HL-60/S4 treated with retinoic acid at 250 ng/mL for 4 days and 3 days (cell line): Measurements from ENCODE around the gene MAP3K13.
"Not testable (repeated sequence)": the region's sequence is repeated elsewhere in the genome, so short reads cannot be mapped to it uniquely, and the experiment has no call there.

Experiments
- in situ Hi-C: fragments of 300-500 bp; cut with MboI; formaldehyde crosslinking; loops from 2 replicates; pipeline ENCODE4 v1.7.0; 2022; ENCODE audit warnings: low sequenced_read_pairs

Gene MAP3K13

DNA sequence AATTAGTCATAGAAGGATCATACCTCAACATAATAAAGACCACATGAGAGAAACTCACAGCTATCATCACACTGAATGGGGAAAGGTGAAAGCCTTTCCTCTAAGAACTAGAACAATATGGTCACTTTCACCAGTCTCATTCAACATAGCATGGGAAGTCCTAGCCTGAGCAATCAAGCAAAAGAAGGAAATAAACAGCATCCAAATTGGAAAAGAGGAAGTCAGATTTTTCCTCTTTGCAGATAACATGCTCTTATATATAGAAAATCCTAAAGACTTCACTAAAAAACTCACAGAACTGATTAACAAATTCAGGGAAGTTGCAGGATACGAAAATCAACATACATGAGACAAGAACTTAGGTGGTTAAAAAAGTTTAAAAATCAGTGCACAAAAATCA lies 24.7 kb downstream of the MAP3K13 start:
- in situ Hi-C loops = no loop called here

DNA sequence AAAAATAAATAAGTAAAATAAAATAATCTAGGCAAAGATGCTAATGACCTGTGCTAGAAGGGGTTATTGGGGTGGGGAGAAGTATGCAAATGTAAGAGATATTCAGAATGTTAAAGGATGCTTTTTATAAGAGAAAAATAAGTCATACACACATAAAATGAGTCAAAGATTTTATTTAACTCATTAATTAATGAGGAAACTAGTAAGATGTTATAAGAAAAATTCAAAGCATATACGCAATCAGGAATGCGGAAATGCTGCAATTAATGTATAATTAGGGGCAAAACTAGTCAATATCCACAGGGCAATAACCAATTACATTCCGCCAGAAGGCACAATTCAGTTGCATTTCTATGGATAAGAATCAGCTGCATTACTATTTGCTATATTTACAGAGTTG lies 30.1 kb downstream of the MAP3K13 start:
- in situ Hi-C loops = no loop called here

DNA sequence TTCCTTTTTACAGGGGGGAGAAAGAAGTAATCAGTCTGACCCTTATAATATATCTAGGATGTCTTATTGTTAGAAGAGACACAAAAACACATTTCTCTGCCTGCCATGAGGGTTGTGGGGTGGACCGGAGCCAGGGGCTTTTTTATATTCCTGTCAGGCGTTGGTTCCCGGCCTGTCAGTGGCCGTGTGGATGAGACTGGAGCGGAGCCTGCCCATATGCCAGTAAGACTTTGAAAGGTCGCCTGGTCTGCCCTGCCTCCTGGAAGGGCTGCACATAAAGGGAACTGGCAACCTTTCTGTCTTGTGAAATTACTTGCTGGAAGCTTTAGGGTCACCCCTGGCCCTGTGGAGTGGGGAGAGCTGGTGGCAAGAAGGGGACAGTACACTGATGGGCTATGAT lies 34.7 kb downstream of the MAP3K13 start:
- in situ Hi-C loops = no loop called here

DNA sequence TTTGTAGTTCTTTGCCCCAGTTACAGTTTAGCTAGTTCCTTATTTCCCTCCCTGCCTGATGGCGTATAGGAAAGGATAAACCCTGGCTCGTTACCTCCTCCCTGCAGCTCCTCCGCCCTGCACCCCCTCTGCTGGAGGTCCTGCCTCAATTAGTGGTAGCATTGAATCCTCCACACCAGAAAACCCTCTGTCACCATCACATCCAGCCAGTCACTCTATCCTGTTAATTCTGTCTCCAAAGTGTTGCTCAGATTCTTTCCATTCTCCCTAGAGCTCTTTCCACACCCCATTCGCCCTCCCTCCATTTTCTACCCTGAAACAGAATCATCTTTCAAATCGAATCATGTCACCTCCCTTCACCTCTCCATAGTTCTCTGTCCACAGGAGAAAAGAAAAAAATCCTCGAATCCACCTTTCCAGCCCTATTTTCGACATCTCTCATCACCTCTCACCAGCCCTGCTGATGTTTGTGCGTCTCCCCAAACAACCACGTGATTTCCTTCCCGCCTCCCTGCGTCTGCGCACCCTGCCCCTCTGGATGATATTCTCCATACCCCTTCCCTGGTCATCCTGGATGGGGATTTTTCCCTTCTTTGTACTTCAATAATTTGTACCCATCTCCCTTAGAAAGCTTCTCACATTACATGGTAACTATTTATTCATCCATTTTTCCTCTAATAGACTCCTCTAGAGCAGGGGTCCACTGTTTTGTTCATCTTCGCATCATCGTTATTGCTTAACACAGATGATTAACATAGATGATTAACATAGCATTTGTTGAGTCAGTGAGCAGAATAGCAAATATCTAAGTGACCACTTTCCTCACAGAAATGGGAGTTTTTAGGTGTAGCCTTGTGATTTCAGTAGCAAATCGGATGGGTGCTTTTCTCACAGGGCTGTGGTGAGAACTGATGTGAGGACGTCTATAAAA lies 37.1 kb downstream of the MAP3K13 start:
- in situ Hi-C loops = no loop called here

DNA sequence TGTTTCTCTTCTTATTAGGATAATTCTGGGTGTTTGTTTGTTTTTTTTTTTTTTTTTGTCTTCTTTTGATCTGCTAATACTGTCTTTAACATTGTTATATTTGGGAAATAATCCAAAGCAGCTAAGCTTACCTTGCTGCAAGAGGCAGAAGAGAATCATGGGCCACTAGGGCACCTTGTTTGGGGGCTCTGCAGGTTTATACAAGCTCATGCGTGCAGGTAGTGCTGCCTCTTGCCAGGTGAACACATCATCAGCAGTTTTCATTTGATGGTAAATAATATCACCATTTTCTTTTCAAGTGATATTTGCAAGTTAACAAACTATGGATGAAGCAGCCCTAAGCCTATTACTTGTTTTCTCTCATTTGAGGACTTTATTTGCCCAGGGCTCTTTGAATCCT lies 37.9 kb downstream of the MAP3K13 start:
- in situ Hi-C loops = no loop called here

DNA sequence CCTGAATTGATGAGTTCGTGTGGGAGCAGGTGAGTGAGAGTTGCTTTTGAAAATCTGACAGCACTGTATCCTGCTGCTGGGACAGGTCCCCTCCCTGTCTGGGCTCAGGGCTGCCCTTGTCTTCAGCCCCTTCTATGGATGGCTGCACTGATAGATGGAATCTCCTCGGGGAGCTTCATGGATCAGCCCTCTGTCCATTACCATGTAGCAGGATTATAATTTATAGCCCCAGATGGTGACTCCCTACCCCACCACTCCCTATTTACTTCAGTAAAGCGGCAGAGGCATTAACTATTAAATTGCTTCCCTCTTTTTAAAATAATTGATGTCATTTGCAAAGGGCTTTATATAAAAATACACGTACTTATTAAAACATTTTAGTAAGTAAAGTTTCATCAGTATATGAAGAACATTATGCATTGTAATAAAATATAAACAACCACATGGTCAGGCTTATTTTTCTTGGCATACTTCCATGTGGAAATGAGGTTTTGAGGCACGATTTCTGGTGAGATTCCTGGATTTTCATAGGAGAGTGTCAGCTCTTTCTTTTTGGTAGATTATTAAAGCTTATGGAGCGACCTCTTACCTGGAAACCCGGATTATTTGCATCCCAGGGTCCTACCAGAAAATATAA lies 38.5 kb downstream of the MAP3K13 start:
- in situ Hi-C loops = no loop called here

DNA sequence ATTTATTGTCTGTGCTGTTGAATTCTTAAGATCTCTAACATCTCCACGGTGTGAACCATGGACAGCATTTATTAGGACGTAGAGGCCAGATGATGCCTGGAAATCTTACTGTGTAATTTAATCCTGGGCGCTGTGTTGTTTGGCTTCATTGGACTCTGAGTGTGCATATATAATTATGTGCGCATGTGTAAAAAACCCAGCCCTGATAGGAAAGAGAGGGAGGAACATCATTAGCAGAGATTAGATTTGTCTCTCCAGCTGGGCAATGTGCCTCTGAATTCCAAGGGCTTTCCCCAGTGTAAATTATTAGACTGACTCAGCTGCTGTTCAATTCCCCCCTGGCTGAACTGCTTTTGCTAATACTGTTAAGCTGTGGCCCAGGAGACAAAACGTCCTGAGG lies 39.6 kb downstream of the MAP3K13 start:
- in situ Hi-C loops = no loop called here

DNA sequence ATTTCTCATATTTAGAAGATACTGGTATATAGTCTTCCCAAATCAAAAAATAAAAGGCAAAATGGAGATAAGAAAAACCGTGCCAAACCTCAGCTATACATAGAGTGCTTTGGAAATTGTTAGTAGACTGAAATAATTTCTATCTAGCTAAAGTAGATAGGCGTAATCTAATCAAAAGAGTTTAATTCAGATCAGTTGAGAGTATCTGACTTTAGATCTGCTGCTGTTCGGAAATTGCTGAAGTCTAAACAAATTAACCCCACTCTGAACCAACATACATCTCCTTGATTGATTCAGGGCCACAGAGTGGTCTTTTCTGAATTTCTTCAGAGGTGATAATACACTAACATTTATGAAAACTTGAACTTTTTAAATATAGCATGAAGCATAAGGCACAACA lies 40.1 kb downstream of the MAP3K13 start:
- in situ Hi-C loops = no loop called here

DNA sequence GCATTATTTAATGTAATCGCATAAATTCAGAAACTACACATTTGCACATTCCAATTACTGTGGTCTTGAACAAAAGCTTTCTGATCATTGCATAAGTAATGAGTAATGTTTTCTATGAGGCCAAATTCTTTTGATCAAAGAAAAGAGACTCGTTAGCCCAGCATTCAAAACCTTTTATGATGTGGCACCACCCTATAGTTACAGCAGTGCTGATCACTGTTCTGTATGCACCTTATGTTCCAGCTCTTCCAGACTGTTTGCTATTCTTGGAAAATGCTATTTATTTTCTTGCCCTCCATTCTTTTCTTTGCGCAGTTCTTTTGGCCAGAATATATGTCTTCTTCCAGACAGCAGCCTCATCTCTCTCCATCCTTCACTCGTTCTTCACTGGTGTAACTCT lies 42.3 kb downstream of the MAP3K13 start:
- in situ Hi-C loops = no loop called here

DNA sequence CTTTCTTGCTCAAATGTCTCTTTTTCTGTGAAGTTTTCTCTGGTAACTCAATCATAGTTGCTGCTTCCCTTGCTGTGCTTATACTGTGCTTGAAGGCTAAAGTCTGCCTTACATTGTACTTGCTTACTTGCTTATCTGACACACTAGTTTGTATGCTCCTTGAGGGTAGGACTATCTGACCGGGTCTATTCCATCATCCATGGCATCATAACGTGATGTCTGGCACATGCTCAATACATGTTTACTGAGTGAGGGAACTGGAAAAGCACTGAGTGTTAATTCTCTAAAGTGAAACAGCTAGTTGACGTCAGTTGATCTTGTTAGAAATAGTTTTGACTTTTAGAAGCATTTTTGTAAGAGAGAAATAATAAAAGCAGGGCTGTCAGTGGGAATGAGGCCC lies 42.7 kb downstream of the MAP3K13 start:
- in situ Hi-C loops = no loop called here

DNA sequence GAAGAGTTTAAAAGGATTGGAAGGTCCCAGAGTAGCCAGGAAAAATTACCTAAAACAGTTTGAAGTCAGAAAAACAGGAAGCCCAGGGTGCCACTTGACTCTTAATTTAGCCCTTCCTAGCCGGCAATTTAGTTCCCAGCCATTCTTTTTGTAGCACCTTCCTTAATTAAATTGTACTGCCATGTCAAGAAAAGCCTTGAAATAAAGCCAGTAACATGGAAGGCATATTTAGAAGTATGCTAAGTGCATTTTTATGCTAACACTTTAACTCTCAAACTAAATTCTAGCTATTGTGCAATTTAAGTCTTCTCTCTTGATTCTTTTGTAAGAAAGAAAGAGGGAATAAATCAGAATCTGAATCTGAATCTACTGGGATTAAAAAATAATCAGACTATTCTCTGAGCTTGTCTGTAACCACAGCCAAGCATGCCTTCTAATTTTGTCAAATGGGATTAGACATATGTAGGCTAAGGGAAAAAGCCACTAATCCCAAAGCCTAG lies 43.2 kb downstream of the MAP3K13 start:
- in situ Hi-C loops = no loop called here

DNA sequence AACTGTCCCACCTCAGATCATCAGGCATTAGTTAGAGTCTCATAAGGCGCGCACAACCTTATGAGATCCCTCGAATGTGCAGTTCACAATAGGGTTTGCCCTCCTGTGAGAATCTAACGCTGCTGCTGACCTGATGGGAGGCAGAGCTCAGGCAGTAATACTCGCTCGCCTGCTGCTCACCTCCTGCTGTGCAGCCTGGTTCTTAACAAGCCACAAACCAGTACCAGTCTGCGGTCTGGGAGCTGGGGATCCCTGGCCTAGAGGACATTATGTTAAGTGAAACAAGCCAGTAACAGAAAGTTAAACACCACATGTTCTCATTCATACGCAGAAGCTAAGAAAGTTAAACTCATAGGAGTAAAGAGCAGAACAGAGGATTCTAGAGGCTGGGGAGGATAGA lies 47.0 kb downstream of the MAP3K13 start:
- in situ Hi-C loops = no loop called here

DNA sequence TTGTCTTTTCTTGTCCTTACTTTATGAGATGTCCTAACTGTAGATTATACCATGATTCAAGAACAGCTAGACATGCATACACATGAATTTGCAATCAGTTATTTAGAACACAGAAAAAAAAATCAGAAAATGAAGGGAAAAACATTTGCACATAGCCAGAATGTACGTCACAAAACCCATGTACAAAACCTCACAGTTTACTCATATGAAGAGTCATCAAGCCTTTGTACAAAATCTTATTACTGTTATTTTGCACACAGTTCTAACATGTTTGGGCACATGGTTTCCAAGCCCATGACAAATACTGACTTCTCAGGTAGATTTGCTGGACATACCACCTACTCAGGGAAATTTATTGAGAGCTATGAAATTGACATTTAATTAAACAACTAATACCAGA lies 48.2 kb downstream of the MAP3K13 start:
- in situ Hi-C loops = no loop called here

DNA sequence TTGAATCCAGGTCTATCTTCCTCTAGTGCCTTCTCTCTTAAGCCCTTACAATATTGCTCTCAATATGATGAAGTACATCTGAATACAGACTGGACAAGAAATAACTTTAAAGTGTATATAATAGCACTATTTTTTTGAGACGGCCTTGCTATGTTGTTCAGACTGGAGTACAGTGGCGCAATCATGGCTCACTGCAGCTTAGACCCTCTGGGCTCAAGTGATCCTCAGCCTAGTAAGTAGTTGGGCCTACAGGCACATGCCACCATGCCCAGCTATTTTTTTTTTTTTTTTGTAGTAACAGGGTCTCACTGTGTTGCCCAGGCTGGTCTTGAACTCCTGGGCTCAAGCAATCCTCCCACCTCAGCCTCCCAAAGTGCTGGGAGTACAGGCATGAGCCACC lies 53.6 kb downstream of the MAP3K13 start:
- in situ Hi-C loops = no loop called here

DNA sequence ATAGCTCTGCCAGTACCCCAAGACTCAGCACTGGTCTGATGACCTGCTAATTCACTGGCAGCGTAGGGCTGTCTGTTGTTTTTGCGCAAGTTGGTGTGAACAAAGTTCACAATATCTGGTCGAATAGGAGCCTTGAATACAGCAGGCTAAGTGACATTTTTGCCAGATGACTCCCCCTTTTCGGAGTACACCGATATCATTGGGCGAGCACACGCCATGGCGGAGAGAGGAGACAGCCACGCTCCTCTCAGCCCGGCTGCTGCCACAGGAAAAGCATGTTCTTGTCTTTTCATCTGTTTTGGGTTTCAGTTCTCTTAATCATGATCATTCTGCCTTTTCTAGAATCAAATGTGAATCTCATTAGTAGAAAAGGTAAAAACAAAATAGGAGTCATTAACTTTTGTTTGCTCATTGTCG lies 55.6 kb downstream of the MAP3K13 start:
- in situ Hi-C loops = not testable (repeated sequence)

DNA sequence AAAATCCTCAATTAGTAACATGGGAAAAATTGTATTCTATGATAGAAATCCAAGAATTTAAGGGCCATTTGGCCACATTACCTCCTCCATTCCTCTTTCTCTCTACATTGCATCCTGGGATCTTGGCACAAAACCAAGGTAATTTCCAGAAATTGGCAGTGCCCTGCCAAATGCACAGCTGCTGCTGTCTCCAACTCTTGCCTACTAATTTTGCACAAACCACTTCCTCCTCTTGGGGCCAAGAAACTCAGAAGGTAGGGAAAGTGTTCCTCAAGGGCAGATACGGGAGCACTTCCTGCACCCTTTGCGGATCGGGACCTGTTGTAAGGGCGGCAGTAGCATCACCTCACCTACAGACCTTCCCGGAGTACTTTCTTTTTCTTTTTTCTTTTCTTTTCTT lies 57.8 kb downstream of the MAP3K13 start:
- in situ Hi-C loops = no loop called here

DNA sequence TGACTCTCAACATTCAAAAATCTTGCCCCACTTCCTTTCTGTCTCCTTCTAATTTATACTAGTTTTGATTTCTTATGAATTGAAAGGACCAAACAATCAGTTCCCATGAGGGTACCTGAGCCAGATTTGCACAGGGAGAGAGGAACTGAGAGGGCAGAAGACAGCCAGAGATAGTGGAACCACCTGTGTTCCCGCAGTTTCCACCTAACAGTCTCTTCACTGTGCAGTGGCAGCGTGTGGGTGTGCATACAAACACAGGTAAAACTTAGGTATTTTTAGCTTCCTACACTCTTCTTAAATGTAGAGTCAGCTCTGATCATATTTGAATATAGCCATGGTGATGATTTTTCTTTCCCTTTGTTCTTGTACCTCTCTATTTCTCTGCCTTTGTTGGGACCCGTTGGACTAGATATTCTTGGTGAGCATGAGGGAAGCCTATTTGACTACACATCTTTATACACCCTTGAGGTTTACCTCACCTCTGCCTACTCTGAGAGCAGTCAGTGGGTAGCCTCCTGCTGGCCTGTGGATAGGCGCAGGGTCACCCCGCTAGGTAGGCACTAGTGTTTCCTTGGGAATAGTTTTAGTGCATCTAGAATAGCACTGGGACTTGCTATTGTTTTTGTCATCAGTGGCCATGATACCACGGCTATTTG lies 58.8 kb downstream of the MAP3K13 start:
- in situ Hi-C loops = no loop called here

DNA sequence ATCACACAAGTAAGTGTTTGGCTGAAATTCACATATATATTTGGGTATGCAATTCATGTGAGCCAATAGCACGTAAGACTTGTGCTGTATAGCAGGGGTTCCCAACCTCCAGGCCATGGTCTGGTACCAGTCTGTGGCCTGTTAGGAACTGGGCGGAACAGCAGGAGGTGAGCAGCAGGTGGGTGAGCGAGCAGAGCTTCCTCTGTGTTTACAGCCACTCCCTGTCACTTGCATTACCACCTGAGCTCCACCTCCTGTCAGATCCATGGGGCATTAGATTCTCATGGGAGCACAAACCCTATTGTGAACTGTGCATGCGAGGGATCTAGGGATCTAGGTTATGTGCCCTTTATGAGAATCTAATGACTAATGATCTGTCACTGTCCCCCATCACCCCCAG lies 59.7 kb downstream of the MAP3K13 start:
- in situ Hi-C loops = no loop called here

DNA sequence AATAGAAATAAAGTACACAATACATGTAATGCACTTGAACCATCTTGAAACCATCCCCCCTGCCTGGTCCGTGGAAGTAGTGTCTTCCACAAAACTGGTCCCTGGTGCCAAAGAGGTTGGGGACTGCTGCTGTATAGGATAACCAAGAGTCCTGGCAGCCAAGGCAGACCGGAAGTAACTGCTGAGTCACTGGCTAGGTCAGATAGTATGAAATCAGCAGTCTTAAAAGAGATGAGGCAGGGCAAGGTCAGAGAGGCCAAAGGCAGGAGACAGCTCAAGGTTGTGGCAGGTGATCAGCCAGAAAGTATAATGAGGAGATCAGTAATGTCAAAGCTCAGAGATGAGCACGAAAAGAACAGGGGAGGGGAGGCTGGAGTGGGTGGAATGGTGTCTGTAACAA lies 60.2 kb downstream of the MAP3K13 start:
- in situ Hi-C loops = no loop called here

DNA sequence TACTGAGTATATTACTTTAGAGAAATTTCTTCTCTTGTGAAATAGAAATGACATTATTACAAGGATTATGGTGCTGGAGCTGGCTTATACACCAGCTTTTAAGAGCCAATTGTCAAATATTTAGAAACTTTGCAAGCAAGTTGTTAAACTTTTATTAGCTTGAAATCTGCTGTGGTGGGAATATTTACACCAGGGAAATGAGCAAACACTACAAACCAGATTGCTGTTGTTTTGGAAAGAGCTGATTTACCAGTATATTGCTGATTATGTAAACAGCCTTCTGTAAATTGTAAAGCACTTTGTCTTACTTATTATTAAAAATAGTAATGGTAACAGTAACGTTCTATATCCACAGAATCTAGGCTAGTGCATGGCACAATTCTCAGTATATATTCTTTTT lies 61.5 kb downstream of the MAP3K13 start:
- in situ Hi-C loops = no loop called here

DNA sequence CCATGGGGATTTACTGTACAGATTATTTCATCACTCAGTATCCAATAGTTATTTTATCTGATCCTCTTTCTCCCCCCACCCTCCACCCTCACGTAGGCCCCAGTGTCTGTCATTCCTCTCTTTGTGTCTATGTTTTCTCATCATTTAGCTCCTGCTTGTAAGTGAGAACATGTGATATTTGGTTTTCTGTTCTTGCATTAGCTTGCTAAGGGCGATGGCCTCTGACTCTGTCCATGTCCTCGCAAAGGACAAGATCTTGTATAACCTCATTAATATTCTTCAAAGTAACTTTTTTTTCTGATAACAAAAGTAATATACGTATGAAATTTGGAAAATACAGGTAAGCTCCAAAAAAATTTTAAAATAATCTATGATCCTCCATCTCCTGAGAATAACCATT lies 67.4 kb downstream of the MAP3K13 start:
- in situ Hi-C loops = no loop called here
